Hepatocyte (in vitro differentiated cells): ENCODE data around the gene GANC. TPM values are rescaled to one million over a fixed set of nuclear protein-coding genes. Genes with fewer than 3 reads are reported as not detected.

Experiments used
- DNase-seq: peaks from one replicate; pipeline ENCODE4 v3.0.0-alpha.2; 2016; ENCODE audit warnings: low spot score
- H2AFZ ChIP-seq: fragments of 200-600 bp; sonication (generic); 2 replicates; pipeline ENCODE4 v1.6.0; 2016; ENCODE audit warnings: antibody characterized with exemption, mild to moderate bottlenecking
- H3K27ac ChIP-seq: fragments of 200-600 bp; sonication (generic); 2 replicates; pipeline ENCODE4 v1.5.1; 2016; ENCODE audit warnings: mild to moderate bottlenecking
- H3K27me3 ChIP-seq: fragments of 200-600 bp; sonication (generic); 2 replicates; pipeline ENCODE4 v1.6.1; 2016
- H3K36me3 ChIP-seq: fragments of 200-600 bp; sonication (generic); replicated peaks from 2 replicates; pipeline ENCODE4 v1.5.1; 2016; ENCODE audit warnings: low read depth; ENCODE audit not compliant: insufficient read depth
- H3K4me1 ChIP-seq: fragments of 200-600 bp; sonication (generic); 2 replicates; pipeline ENCODE4 v1.5.1; 2016; ENCODE audit warnings: mild to moderate bottlenecking, moderate library complexity; ENCODE audit not compliant: insufficient read depth
- H3K4me2 ChIP-seq: fragments of 200-600 bp; sonication (generic); 2 replicates; pipeline ENCODE4 v1.6.0; 2016
- H3K4me3 ChIP-seq: fragments of 200-600 bp; sonication (generic); 2 replicates; pipeline ENCODE4 v1.5.1; 2016; ENCODE audit warnings: mild to moderate bottlenecking
- H3K79me2 ChIP-seq: fragments of 200-600 bp; sonication (generic); 2 replicates; pipeline ENCODE4 v1.6.0; 2017; ENCODE audit warnings: mild to moderate bottlenecking
- H3K9me2 ChIP-seq: fragments of 200-600 bp; sonication (generic); replicated peaks from 2 replicates; pipeline ENCODE4 v1.6.0; 2017; ENCODE audit warnings: mild to moderate bottlenecking; ENCODE audit not compliant: insufficient read depth
- H3K9me3 ChIP-seq: fragments of 200-600 bp; sonication (generic); 2 replicates; pipeline ENCODE4 v1.5.1; 2016; ENCODE audit warnings: low read depth, mild to moderate bottlenecking
- H4K20me1 ChIP-seq: fragments of 200-600 bp; sonication (generic); 2 replicates; pipeline ENCODE4 v1.6.0; 2016; ENCODE audit warnings: mild to moderate bottlenecking; ENCODE audit not compliant: insufficient read depth, poor library complexity, severe bottlenecking
- EZH2 ChIP-seq: fragments of 200-600 bp; sonication (generic); IDR thresholded peaks from 2 replicates; pipeline ENCODE4 v1.6.1; 2016; ENCODE audit warnings: antibody characterized with exemption, mild to moderate bottlenecking, borderline replicate concordance
- EZH2phosphoT487 ChIP-seq: fragments of 200-600 bp; sonication (generic); IDR thresholded peaks from one replicate; pipeline ENCODE4 v1.6.1; 2018; ENCODE audit warnings: antibody characterized with exemption, mild to moderate bottlenecking, low read depth, moderate library complexity; ENCODE audit not compliant: unreplicated experiment, severe bottlenecking
- WGBS: methylation state at CpG from one replicate; pipeline ENCODE4 v1.1.6; 2016; ENCODE audit warnings: low lambda C conversion rate; ENCODE audit errors: missing lambda C conversion rate; 5-methylcytosine and 5-hydroxymethylcytosine counted together
- polyA plus RNA-seq: library from polyadenylated mRNA; unstranded; fragments of >200 nt; fragmentation: Nextera tagmentation; extraction: Ambion mirVana; gene quantifications from 2 replicates; pipeline ENCODE4 v1.2.1, GENCODE V29; 2016
- total RNA-seq: library from RNA; depleted of rRNA; stranded (reverse); fragments of >200 nt; gene quantifications from 2 replicates; pipeline ENCODE4 v1.2.3, GENCODE V29; 2014
- TF ChIP-seq, protein P1 (sequence below): fragments of 200-600 bp; sonication (generic); IDR thresholded peaks from 2 replicates; pipeline ENCODE4 v1.5.1; 2016; ENCODE audit warnings: antibody characterized with exemption, mild to moderate bottlenecking; ENCODE audit not compliant: poor library complexity

GANC gene
- total and polyA plus RNA-seq, 2 experiments from 2014 or later = 9.1 to 11.2 TPM

DNA sequence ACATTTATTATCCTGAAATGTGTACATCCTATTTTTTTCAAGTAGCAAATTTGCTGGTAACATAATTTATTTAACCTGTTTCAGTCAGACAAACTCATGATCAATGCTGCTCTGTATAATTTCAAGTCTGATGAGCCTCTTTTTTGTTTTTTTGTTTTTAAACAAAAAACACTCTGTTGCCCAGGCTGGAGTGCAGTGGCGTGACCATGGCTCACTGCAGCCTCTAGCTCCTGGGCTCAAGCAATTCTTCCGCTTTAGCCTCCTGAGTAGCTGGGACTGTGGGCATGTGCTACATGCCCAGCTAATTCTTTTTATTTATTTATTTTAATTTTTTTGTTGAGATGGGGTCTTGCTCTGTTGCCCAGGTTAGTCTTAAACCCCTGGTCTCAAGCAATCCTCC lies 46.2 kb downstream of the GANC start:
- Histone ChIP-seq H2AFZ (no peak overlapping the region), H3K4me2 (no peak overlapping the region), H3K27ac (no peak overlapping the region), H3K9me3 (no peaks in the 10 kb centered on the region), H4K20me1 (no peaks in the 10 kb centered on the region), H3K4me3 (no peak overlapping the region), H3K79me2 (no peaks in the 10 kb centered on the region), H3K27me3 (no peaks in the 10 kb centered on the region), H3K36me3 (no peaks in the 10 kb centered on the region), H3K9me2 (no peaks in the 10 kb centered on the region), H3K4me1 (no peaks in the 10 kb centered on the region)
- WGBS = 98% methylated on average over 2 of the region's 2 CpGs
- no peak for TF ChIP-seq EZH2phosphoT487
- TF ChIP-seq, protein P1, sequence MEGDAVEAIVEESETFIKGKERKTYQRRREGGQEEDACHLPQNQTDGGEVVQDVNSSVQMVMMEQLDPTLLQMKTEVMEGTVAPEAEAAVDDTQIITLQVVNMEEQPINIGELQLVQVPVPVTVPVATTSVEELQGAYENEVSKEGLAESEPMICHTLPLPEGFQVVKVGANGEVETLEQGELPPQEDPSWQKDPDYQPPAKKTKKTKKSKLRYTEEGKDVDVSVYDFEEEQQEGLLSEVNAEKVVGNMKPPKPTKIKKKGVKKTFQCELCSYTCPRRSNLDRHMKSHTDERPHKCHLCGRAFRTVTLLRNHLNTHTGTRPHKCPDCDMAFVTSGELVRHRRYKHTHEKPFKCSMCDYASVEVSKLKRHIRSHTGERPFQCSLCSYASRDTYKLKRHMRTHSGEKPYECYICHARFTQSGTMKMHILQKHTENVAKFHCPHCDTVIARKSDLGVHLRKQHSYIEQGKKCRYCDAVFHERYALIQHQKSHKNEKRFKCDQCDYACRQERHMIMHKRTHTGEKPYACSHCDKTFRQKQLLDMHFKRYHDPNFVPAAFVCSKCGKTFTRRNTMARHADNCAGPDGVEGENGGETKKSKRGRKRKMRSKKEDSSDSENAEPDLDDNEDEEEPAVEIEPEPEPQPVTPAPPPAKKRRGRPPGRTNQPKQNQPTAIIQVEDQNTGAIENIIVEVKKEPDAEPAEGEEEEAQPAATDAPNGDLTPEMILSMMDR = no peak
- no peak for TF ChIP-seq EZH2
- DNase-seq = no peak

GRCh38 chr15:42324308-42324707 lies 51.3 kb downstream of the GANC start:
- WGBS = 80% methylated on average over 4 of the region's 4 CpGs
- H3K27ac ChIP-seq = no peak overlapping the region
- no peak overlapping the region for H2AFZ ChIP-seq
- DNase-seq = no peak
- no peaks in the 10 kb centered on the region for H3K9me2 ChIP-seq
- no peaks in the 10 kb centered on the region for H3K9me3 ChIP-seq
- no peak overlapping the region for H3K4me3 ChIP-seq
- no peak for TF ChIP-seq EZH2
- no peaks in the 10 kb centered on the region for H3K27me3 ChIP-seq
- H4K20me1 ChIP-seq = no peaks in the 10 kb centered on the region
- H3K4me2 ChIP-seq = no peak overlapping the region
- no peaks in the 10 kb centered on the region for H3K36me3 ChIP-seq
- H3K4me1 ChIP-seq = no peaks in the 10 kb centered on the region
- H3K79me2 ChIP-seq = no peaks in the 10 kb centered on the region

GRCh38 chr15:42329161-42329560 lies 56.2 kb downstream of the GANC start:
- Histone ChIP-seq H3K4me3 (no peak overlapping the region), H3K27ac (no peak overlapping the region), H4K20me1 (no peaks in the 10 kb centered on the region), H2AFZ (no peak overlapping the region), H3K27me3 (no peaks in the 10 kb centered on the region), H3K4me1 (no peaks in the 10 kb centered on the region), H3K9me2 (no peaks in the 10 kb centered on the region), H3K9me3 (no peaks in the 10 kb centered on the region), H3K36me3 (no peaks in the 10 kb centered on the region), H3K79me2 (no peaks in the 10 kb centered on the region), H3K4me2 (no peak overlapping the region)
- DNase-seq = no peak
- no peak for TF ChIP-seq EZH2
- TF ChIP-seq EZH2phosphoT487 = no peak
- TF ChIP-seq, protein P1 = no peak
- WGBS = 81% methylated on average over 2 of the region's 2 CpGs

GRCh38 chr15:42329992-42330391 lies 57.0 kb downstream of the GANC start:
- no peak overlapping the region for H3K27ac ChIP-seq
- H3K4me3 ChIP-seq = no peak overlapping the region
- H3K27me3 ChIP-seq = no peaks in the 10 kb centered on the region
- H3K79me2 ChIP-seq = no peaks in the 10 kb centered on the region
- no peak for DNase-seq
- H4K20me1 ChIP-seq = no peaks in the 10 kb centered on the region
- no peaks in the 10 kb centered on the region for H3K36me3 ChIP-seq
- WGBS = 77% methylated on average over 2 of the region's 2 CpGs
- no peaks in the 10 kb centered on the region for H3K9me3 ChIP-seq
- TF ChIP-seq EZH2 (no peak), EZH2phosphoT487 (no peak)
- TF ChIP-seq, protein P1 = no peak
- H3K4me1 ChIP-seq = no peaks in the 10 kb centered on the region
- H3K4me2 ChIP-seq = no peak overlapping the region
- H2AFZ ChIP-seq = no peak overlapping the region
- H3K9me2 ChIP-seq = no peaks in the 10 kb centered on the region
